ENCODE data around the gene UBXN4.
"Not testable (repeated sequence)": the region's sequence is repeated elsewhere in the genome, so short reads cannot be mapped to it uniquely, and the experiment has no call there.

Gene UBXN4

GRCh38 chr2:135773319-135773718, 31.7 kb downstream of the UBXN4 start:
- DNase-seq: no peak

- DNase-seq: no peak
Observed at GRCh38 chr2:135773917-135774316, 32.3 kb downstream of the UBXN4 start.

GRCh38 chr2:135775420-135775819, 33.8 kb downstream of the UBXN4 start:
- no peak for DNase-seq

- no peak for DNase-seq
Observed at GRCh38 chr2:135776367-135776766, 34.7 kb downstream of the UBXN4 start.

GRCh38 chr2:135782231-135782630, 40.6 kb downstream of the UBXN4 start:
- no peak for DNase-seq

- DNase-seq: no peak
Observed at GRCh38 chr2:135783439-135783838, 41.8 kb downstream of the UBXN4 start.

- no peak for DNase-seq
Observed at GRCh38 chr2:135785032-135785431, 43.4 kb downstream of the UBXN4 start.

- no peak for DNase-seq
Observed at GRCh38 chr2:135786823-135787222, 45.2 kb downstream of the UBXN4 start.

- no peak for DNase-seq
Observed at GRCh38 chr2:135790423-135790822, 48.8 kb downstream of the UBXN4 start.

- no peak for DNase-seq
Observed at GRCh38 chr2:135791418-135792190, 49.9 kb downstream of the UBXN4 start.

- DNase-seq: no peak
Observed at GRCh38 chr2:135792401-135793150, 50.9 kb downstream of the UBXN4 start.

GRCh38 chr2:135795641-135796040, 54.0 kb downstream of the UBXN4 start:
- not testable (repeated sequence) for DNase-seq

- DNase-seq: no peak
Observed at GRCh38 chr2:135796606-135797005, 55.0 kb downstream of the UBXN4 start.

- DNase-seq: peak; percentile 82
Observed at GRCh38 chr2:135797497-135798274, 56.0 kb downstream of the UBXN4 start.

GRCh38 chr2:135798275-135798705, 56.6 kb downstream of the UBXN4 start:
- no peak for DNase-seq

- DNase-seq: no peak
Observed at GRCh38 chr2:135798762-135799161, 57.1 kb downstream of the UBXN4 start.

- no peak for DNase-seq
Observed at GRCh38 chr2:135799738-135800137, 58.1 kb downstream of the UBXN4 start.

GRCh38 chr2:135800513-135801460, 59.1 kb downstream of the UBXN4 start:
- DNase-seq: no peak

- no peak for DNase-seq
Observed at GRCh38 chr2:135802350-135802749, 60.7 kb downstream of the UBXN4 start.

GRCh38 chr2:135803278-135803677, 61.6 kb downstream of the UBXN4 start:
- DNase-seq: no peak

GRCh38 chr2:135807874-135808273, 66.2 kb downstream of the UBXN4 start:
- not testable (repeated sequence) for DNase-seq

- no peak for DNase-seq
Observed at GRCh38 chr2:135812907-135813511, 71.4 kb downstream of the UBXN4 start.

Measured in CD4-positive, alpha-beta T cell treated with Interleukin-6 for 4 hours (primary cell).